Fibroblast of peridontal ligament (primary cell): Measurements from ENCODE around the gene RFXANK.
"Not testable (repeated sequence)": the region's sequence is repeated elsewhere in the genome, so short reads cannot be mapped to it uniquely, and the experiment has no call there.

Experiments used
- DNase-seq: peaks from one replicate; pipeline ENCODE4 v3.0.0-alpha.2; 2010; ENCODE audit errors: extremely low read depth

Gene RFXANK

GRCh38 chr19:19206938-19207337 is 14.9 kb downstream of the RFXANK start:
- DNase-seq: no peak

- no peak for DNase-seq
These were observed 15.8 kb downstream of the RFXANK start for GRCh38 chr19:19207637-19208572.

DNA sequence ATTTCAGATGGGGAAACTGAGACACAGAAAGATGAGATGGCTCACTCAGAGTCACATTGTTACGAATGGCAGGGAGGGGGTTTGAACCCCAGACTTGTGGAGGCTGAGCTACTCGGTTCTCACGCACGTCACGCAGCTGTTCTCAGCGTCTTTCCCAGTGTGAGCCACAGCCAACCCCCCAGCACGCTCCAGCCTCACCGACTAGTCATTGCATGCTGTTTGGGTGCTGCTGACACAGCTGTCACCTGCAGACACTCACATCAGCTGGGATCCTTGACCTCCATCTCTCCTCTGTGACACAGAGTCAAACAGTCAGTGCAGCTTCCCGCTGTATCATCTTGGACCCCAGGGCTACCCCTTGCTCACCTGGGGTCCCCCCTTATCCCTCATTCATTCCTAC is 17.3 kb downstream of the RFXANK start:
- DNase-seq: no peak

GRCh38 chr19:19211499-19212420 is 19.7 kb downstream of the RFXANK start, which contains the start of gene NCAN:
NCAN (plus strand) TSS chr19:19211958; CDS start chr19:19216954, 4,996 bp downstream.
- no peak for DNase-seq

- no peak for DNase-seq
These were observed 20.9 kb downstream of the RFXANK start for GRCh38 chr19:19212916-19213315.

DNA sequence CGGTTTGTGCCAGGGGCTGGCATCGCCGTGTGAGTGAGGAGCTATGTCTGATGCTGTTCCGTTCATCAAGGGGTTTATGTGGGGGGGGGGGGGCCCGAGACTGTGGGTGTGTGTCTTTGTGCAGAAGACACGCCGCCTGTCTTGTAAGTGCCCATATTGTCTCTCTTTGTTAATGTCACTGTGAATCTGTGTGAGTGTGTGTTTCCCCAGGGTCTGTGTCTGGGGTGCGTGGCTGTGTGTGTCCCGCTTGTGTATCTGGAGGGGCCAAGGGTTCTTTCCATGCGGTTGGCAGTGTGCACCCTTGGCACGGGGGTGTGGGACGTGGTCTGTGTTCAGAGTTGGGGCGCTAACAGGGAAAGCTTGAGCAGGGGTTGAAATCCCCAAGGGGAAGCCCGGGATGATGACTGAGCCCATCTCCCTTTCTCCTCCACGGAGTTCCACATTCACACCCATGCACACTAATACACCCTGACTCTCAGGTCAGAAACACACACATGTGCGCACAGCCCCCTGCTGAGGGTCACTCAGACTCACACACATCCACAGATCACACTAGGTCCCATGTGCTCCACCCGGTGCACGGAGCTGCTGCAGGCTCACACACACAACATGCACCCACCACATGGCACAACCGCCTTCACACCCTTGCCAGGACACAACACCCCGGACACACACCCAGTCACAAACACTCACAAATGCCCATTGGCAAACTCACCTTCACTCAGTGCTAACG is 21.5 kb downstream of the RFXANK start:
- DNase-seq: no peak

- no peak for DNase-seq
These were observed 22.1 kb downstream of the RFXANK start for GRCh38 chr19:19214159-19214490.

- DNase-seq: peak; percentile 22
These were observed 22.8 kb downstream of the RFXANK start for GRCh38 chr19:19214892-19215291.

- DNase-seq: no peak
These were observed 23.7 kb downstream of the RFXANK start for GRCh38 chr19:19215792-19216191.

DNA sequence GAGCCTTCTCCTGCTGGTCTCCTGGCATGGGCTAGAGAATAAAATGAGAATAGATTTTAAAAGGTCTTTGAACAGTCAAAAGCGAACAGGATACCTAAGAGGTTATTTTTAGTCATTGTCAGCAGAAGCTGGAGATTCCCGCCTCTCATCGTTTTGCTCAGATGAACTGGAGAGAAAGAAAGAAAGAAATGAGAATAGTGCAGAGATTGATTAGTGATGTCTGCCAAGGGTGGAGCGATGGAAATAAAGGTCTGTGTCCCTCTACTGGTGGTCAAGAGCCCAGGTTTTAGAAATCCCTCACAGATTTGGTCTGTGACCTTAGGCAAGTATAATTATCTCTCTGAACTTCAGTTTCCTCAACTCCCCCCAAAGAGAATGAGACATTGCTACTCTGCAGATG is 25.0 kb downstream of the RFXANK start:
- DNase-seq: peak; percentile 13

GRCh38 chr19:19218911-19219310 is 26.9 kb downstream of the RFXANK start:
- no peak for DNase-seq

DNA sequence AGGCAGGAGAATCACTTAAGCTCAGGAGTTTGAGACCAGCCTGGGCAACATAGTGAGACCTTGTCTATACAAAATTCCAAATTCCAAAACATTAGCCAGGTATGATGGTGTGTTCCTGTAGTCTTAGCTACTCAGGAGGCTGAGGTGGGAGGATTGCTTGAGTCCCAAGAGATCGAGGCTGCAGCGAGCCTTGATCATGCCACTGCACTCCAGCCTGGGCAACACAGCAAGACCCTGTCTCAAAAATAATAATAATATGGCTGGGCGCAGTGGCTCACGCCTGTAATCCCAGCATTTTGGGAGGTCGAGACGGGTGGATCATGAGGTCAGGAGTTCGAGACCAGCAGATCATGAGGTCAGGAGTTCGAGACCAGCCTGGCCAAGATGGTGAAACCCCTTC is 28.9 kb downstream of the RFXANK start:
- not testable (repeated sequence) for DNase-seq

- no peak for DNase-seq
These were observed 31.0 kb downstream of the RFXANK start for GRCh38 chr19:19223060-19223459.

GRCh38 chr19:19223636-19224035 is 31.6 kb downstream of the RFXANK start:
- DNase-seq: no peak

DNA sequence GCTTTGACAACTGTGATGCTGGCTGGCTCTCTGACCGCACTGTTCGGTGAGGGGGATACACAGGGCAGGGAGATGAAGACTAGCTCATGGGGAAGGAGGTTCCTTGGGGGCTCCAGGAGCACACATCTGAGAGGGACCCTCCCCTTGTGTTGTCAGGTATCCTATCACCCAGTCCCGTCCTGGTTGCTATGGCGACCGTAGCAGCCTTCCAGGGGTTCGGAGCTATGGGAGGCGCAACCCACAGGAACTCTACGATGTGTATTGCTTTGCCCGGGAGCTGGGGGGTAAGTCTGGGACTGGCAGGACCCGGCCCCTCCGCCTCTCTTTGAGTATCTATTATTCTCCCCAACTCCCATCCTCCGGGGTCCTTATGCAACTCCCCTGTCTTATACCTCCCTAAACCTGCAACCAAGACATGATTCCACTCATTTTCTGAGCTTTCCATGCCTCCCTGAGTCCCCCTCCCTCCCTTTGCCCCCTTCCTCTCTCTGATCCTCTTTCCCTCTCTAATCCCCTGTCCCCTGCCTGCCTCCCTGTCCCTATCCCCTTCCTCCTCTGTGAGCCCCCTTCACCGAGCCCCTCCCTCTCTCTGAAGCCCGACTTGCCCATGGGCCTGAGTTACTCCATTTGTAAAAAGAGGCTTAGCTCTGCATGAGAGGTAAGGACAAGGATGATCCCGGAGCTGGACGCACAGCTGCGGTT is 32.2 kb downstream of the RFXANK start:
- DNase-seq: no peak

DNA sequence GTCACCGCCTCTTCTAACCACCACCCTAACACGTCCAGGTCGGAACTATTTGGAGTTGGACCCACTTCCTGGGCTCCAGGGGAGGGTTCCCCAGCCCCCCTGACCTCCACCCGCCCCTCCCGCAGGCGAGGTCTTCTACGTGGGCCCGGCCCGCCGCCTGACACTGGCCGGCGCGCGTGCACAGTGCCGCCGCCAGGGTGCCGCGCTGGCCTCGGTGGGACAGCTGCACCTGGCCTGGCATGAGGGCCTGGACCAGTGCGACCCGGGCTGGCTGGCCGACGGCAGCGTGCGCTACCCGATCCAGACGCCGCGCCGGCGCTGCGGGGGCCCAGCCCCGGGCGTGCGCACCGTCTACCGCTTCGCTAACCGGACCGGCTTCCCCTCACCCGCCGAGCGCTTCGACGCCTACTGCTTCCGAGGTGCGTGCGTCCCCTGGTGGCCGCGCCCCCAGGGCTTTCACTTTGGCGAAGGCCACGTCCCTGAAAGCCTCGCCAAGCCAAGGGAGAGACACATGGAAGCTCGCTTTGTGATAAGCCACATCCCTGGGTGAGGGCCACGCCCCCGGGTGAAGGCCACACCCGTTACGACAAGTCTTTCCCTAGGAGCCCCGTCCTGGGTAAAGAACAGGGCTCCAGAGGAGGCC is 32.9 kb downstream of the RFXANK start:
- peak; percentile 25 for DNase-seq

DNA sequence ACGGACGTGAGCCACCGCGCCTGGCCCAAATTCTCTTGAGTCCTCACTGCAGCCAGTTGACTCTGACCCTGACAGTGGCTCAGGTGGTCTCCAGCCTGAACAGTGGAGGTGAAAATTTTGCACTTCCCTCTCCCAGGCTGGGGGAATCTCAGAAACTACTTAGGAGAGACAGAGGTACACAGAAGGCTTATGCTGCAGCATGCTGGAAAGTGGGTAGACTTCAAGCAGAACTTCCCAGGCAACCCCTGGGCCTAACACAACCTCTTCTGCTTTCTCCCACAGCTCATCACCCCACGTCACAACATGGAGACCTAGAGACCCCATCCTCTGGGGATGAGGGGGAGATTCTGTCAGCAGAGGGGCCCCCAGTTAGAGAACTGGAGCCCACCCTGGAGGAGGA is 34.1 kb downstream of the RFXANK start:
- DNase-seq: no peak

GRCh38 chr19:19226663-19227062 is 34.6 kb downstream of the RFXANK start:
- DNase-seq: no peak

DNA sequence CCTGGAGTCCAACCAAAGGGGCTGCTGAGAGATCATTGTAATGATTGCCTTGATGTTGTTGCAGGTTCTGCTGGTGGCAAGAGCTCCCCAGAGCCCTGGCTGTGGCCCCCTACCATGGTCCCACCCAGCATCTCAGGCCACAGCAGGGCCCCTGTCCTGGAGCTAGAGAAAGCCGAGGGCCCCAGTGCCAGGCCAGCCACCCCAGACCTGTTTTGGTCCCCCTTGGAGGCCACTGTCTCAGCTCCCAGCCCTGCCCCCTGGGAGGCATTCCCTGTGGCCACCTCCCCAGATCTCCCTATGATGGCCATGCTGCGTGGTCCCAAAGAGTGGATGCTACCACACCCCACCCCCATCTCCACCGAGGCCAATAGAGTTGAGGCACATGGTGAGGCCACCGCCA is 35.2 kb downstream of the RFXANK start:
- no peak for DNase-seq

GRCh38 chr19:19229701-19230100 is 37.6 kb downstream of the RFXANK start:
- DNase-seq: no peak

- no peak for DNase-seq
These were observed 38.9 kb downstream of the RFXANK start for GRCh38 chr19:19230999-19231398.
